AG04450 (cell line): ENCODE measurements around the gene PSMC4. TPM values are rescaled to one million over a fixed set of nuclear protein-coding genes. Genes with fewer than 3 reads are reported as not detected.

Experiments used
- CTCF ChIA-PET: fragments of 300-600, 350-600 bp; formaldehyde crosslinking; extraction: SDS; loops from one replicate; lab custom pipeline; 2022; ENCODE audit warnings: antibody characterized with exemption, inconsistent platforms; lab: Charles Lee
- POLR2A ChIA-PET: fragments of 350-600 bp; formaldehyde crosslinking; extraction: SDS; loops from one replicate; lab custom pipeline; 2021; ENCODE audit warnings: antibody characterized with exemption, inconsistent platforms; lab: Yijun Ruan, JAX
- DNase-seq: peaks from one replicate; pipeline ENCODE4 v3.0.0-alpha.2; 2011; ENCODE audit warnings: low read depth, low spot score
- H3K27ac ChIP-seq: one replicate; pipeline ENCODE4 v1.5.1; 2012; ENCODE audit warnings: low read depth, low read length, control low read depth
- H3K27me3 ChIP-seq: one replicate; pipeline ENCODE4 v1.6.0; 2012; ENCODE audit warnings: low read length; ENCODE audit not compliant: control insufficient read depth, insufficient read depth
- H3K4me3 ChIP-seq: 2 replicates; pipeline ENCODE4 v1.5.1; 2011; ENCODE audit warnings: mild to moderate bottlenecking, low read depth, low read length, control low read depth
- H3K9me3 ChIP-seq: 2 replicates; pipeline ENCODE4 v1.5.1; 2012; ENCODE audit warnings: low read length; ENCODE audit not compliant: control insufficient read depth, insufficient read depth
- polyA minus RNA-seq: library from RNA; depleted of rRNA, polyadenylated mRNA; stranded (reverse); fragments of >200 nt; gene quantifications from 2 replicates; pipeline ENCODE4 v1.2.3, GENCODE V29; 2011; rRNA and poly(A)+ RNA removed
- polyA plus RNA-seq: library from polyadenylated mRNA; depleted of rRNA; stranded (reverse); fragments of >200 nt; gene quantifications from 2 replicates; pipeline ENCODE4 v1.2.3, GENCODE V29; 2011; rRNA removed
- TF ChIP-seq, protein P1 (sequence below): IDR thresholded peaks from 2 replicates; pipeline ENCODE4 v1.5.1; 2011; ENCODE audit warnings: low read depth, low read length, control low read depth, inconsistent platforms

Gene PSMC4
- polyA plus RNA-seq = 68.6 and 90.2 TPM in 2 replicates
- 51.0 and 72.4 TPM in 2 replicates for polyA minus RNA-seq

- H3K27ac ChIP-seq = peak within 1 kb of the TSS; percentile 91
- TF ChIP-seq, protein P1, sequence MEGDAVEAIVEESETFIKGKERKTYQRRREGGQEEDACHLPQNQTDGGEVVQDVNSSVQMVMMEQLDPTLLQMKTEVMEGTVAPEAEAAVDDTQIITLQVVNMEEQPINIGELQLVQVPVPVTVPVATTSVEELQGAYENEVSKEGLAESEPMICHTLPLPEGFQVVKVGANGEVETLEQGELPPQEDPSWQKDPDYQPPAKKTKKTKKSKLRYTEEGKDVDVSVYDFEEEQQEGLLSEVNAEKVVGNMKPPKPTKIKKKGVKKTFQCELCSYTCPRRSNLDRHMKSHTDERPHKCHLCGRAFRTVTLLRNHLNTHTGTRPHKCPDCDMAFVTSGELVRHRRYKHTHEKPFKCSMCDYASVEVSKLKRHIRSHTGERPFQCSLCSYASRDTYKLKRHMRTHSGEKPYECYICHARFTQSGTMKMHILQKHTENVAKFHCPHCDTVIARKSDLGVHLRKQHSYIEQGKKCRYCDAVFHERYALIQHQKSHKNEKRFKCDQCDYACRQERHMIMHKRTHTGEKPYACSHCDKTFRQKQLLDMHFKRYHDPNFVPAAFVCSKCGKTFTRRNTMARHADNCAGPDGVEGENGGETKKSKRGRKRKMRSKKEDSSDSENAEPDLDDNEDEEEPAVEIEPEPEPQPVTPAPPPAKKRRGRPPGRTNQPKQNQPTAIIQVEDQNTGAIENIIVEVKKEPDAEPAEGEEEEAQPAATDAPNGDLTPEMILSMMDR = peak; percentile 76
- ChIA-PET POLR2A (interaction anchor here (0.8 to 2.2 kb wide), 7 partner anchors 19 to 535 kb away, joined by 3 to 8 read pairs (median 3); partner anchors contain the start of genes DYRK1B, RPS16 and ZNF546), CTCF (interaction anchor here (0.5 to 4.6 kb wide), 35 partner anchors 8 to 468 kb away, joined by 3 to 83 read pairs (median 4); partner anchors contain the start of genes DYRK1B, FBL and ZNF546)
- H3K9me3 ChIP-seq = no peaks in the 10 kb centered on the region; the same call in 1 of the 2 replicates
- peak within 1 kb of the TSS; percentile 98 for H3K4me3 ChIP-seq
- DNase-seq = peak; percentile 97
- no peaks in the 10 kb centered on the region for H3K27me3 ChIP-seq
Measured at GRCh38 chr19:39970675-39971379, at the start of gene PSMC4. Gene PSMC4, plus strand, starts transcription at chr19:39971165. Its CDS starts 38 bp downstream, at chr19:39971203.

- DNase-seq = no peak
- Histone ChIP-seq H3K27me3 (no peaks in the 10 kb centered on the region), H3K27ac (no peak overlapping the region), H3K4me3 (no peak overlapping the region), H3K9me3 (no peaks in the 10 kb centered on the region; the same call in 1 of the 2 replicates)
- TF ChIP-seq, protein P1 = no peak
- CTCF ChIA-PET = no interaction called here
- POLR2A ChIA-PET = no interaction called here
Measured at GRCh38 chr19:39923862-39924261, 47.1 kb upstream of the PSMC4 start.

GRCh38 chr19:39924389-39924788 lies 46.6 kb upstream of the PSMC4 start:
- Histone ChIP-seq H3K4me3 (no peak overlapping the region), H3K9me3 (no peaks in the 10 kb centered on the region; the same call in 1 of the 2 replicates), H3K27me3 (no peaks in the 10 kb centered on the region), H3K27ac (no peak overlapping the region)
- POLR2A ChIA-PET = no interaction called here
- no peak for DNase-seq
- CTCF ChIA-PET = interaction anchor here (0.6 kb wide), 1 partner anchor 155 kb away, joined by 3 read pairs; no protein-coding TSS in a partner anchor
- TF ChIP-seq, protein P1 = no peak

GRCh38 chr19:39924952-39925351 lies 46.0 kb upstream of the PSMC4 start:
- ChIA-PET POLR2A (no interaction called here), CTCF (interaction anchor here (0.6 kb wide), 1 partner anchor 155 kb away, joined by 3 read pairs; no protein-coding TSS in a partner anchor)
- TF ChIP-seq, protein P1 = no peak
- Histone ChIP-seq H3K27me3 (no peaks in the 10 kb centered on the region), H3K4me3 (no peak overlapping the region), H3K9me3 (no peaks in the 10 kb centered on the region; the same call in 1 of the 2 replicates), H3K27ac (no peak overlapping the region)
- no peak for DNase-seq
